GM12865 (cell line): Measurements from ENCODE around the gene IFIT5.
A peak's percentile ranks its signal among the peaks of the same experiment; 100 is the strongest.

Experiments used
- DNase-seq: peaks from one replicate; pipeline ENCODE4 v3.0.0; 2010; ENCODE audit warnings: low read depth
- H3K4me3 ChIP-seq: 2 replicates; pipeline ENCODE4 v1.5.1; 2011; ENCODE audit warnings: mild to moderate bottlenecking, low read depth, low read length, control low read depth
- TF ChIP-seq, protein P1 (sequence below): IDR thresholded peaks from 2 replicates; pipeline ENCODE4 v1.5.1; 2011; ENCODE audit warnings: low read length, control low read depth, low read depth, inconsistent platforms; ENCODE audit not compliant: insufficient read depth; ENCODE audit errors: missing control alignments

The IFIT5 gene

DNA sequence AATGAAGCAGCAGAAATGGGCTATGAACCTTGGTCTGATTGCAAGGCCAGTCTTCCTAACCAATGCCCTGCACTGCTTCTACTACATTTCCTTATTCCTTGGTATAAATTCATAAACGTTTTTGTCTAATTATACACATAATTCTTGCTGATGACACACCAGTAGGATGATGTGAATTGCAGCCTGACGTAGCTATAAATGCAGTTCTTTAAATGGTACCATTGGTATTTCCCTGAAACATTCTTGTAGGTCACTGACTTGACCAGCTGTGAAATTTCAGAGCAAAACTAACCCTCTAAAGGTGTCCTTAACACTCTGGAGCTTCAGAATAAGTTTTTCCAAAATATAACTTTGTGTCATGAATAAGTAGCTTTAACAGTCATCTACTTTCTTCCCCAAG is 50.8 kb downstream of the IFIT5 start:
- no peak overlapping the region for H3K4me3 ChIP-seq
- DNase-seq = no peak
- TF ChIP-seq, protein P1, sequence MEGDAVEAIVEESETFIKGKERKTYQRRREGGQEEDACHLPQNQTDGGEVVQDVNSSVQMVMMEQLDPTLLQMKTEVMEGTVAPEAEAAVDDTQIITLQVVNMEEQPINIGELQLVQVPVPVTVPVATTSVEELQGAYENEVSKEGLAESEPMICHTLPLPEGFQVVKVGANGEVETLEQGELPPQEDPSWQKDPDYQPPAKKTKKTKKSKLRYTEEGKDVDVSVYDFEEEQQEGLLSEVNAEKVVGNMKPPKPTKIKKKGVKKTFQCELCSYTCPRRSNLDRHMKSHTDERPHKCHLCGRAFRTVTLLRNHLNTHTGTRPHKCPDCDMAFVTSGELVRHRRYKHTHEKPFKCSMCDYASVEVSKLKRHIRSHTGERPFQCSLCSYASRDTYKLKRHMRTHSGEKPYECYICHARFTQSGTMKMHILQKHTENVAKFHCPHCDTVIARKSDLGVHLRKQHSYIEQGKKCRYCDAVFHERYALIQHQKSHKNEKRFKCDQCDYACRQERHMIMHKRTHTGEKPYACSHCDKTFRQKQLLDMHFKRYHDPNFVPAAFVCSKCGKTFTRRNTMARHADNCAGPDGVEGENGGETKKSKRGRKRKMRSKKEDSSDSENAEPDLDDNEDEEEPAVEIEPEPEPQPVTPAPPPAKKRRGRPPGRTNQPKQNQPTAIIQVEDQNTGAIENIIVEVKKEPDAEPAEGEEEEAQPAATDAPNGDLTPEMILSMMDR = no peak

DNA sequence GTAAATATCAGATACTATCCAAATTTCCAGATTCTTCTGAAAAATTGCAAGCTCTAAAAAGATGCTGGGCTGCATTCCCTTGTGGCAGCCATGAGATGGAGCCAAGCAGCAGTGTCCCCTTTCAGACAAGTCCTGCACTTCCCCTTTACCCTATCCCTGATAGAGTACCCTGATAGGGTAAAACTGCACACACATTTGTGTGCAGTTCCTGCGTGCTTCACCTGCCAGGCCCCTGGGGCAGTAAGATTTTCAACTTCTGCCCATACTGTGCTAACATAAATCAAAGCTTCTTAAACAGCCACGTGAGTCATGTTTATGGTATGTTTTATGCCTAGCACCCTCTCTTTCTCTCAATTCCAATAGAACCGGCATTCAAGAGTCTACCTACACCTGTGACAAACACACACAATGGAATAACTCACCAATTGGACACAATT is 52.2 kb downstream of the IFIT5 start:
- no peak overlapping the region for H3K4me3 ChIP-seq
- TF ChIP-seq, protein P1 = peak; percentile 31
- peak; percentile 35 for DNase-seq

DNA sequence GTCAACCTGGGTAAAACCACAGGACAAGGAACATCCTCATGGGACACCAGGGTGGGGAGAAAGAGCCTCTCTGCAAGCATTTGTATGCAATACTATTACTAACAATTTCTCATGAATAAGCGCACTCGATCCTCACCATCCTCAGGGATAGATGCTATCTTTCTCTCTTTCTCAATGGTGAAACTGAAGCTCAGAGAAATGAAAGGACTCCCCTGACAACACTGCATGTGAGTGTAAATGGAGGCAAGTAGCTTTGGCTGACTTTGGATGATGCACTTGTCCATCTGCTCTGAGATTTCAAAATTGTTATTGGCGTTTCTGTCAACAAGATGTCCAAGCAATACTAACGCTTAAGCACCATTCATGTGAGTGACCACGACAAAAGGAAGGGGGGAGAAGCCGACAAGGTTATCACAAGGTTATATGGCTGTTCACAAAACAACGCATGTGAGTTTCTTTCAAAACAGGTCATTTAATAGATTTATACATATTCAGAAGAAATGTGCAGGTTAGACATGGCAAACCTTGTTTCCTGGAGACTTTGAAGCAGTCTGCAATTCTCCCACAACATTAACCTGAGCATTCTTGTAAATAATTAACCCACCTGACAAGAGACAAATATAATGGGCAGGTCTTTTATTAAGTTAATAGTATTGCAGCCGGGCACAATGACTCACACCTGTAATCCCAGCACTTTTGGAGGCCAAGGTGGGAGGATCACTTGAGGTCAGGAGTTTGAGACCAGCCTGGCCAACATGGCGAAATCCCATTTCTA is 54.0 kb downstream of the IFIT5 start:
- DNase-seq = no peak
- no peak overlapping the region for H3K4me3 ChIP-seq

DNA sequence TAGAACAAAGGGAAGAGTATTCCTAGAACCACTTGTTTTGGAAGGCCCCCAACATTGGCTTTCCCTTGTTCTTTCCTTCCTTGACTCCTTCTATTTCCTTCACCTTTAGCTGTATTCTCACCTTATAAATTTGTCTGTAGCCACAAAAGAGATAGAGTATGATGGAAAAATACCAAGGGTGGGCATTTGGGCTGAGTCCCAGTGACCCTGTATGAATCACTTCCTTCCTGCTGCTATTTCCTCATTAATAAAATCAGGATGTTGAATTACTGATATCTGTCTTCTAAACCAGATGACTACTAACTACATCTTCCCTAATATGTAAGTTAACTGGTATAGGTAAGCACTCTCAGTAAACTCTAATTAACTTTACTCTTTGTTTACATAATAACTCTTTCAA is 55.1 kb downstream of the IFIT5 start:
- DNase-seq = no peak
- H3K4me3 ChIP-seq = no peak overlapping the region
- TF ChIP-seq, protein P1 = no peak

More for the DNA sequence above, 54.0 kb downstream of the IFIT5 start:
- TF ChIP-seq, protein P1 = no peak
